Mononuclear cell (primary cell): ENCODE measurements around the gene MMP20. TPM values are rescaled to one million over a fixed set of nuclear protein-coding genes. Genes with fewer than 3 reads are reported as not detected.

Experiments used
- H3K27me3 ChIP-seq: 2 replicates; pipeline ENCODE4 v1.6.0; 2011; ENCODE audit warnings: low read length, control low read depth; ENCODE audit not compliant: insufficient read depth
- H3K4me1 ChIP-seq: 2 replicates; pipeline ENCODE4 v1.5.1; 2011; ENCODE audit warnings: mild to moderate bottlenecking, low read length, control low read depth; ENCODE audit not compliant: insufficient read depth
- H3K4me3 ChIP-seq: 2 replicates; pipeline ENCODE4 v1.5.1; 2011; ENCODE audit warnings: mild to moderate bottlenecking, low read length, moderate library complexity
- H3K9me3 ChIP-seq: 2 replicates; pipeline ENCODE4 v1.5.1; 2011; ENCODE audit warnings: low read depth, mild to moderate bottlenecking, control low read depth, low read length
- total RNA-seq: library from RNA; depleted of rRNA; stranded (reverse); fragments of >200 nt; gene quantifications from one replicate; pipeline ENCODE4 v1.2.3, GENCODE V29; 2012

Gene MMP20
- total RNA-seq, 1 donor, result 0.10 TPM

DNA sequence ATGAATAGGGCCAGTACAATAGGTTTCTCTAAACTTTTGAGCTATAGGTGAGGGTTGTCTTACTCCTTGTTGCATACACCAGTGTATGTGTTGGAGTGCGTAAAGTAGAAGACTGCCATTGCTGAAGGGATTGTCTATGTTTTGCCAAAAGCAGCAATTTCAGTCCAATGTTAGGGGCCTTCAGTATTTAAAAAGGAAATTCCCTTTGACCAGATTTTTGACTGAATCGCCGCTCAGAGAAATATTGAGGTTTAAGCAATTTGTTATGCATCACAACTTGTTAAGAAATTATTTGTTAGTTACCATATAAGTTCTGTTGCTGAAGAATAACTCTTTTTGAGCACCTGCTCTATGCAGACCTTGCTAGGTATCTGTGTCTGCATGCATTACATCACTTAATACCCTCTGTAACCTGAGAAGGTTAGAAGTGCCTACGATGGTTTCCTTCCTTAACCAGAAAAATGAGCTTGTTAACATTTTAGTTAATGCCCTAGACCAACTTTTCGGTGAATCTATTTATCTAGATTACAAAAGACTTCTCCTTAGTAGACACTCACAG is 33.9 kb downstream of the MMP20 start:
- Histone ChIP-seq H3K4me1 (no peaks in the 10 kb centered on the region), H3K9me3 (peaks cover 6% of the 10 kb centered on the region), H3K4me3 (no peak overlapping the region), H3K27me3 (no peaks in the 10 kb centered on the region)

DNA sequence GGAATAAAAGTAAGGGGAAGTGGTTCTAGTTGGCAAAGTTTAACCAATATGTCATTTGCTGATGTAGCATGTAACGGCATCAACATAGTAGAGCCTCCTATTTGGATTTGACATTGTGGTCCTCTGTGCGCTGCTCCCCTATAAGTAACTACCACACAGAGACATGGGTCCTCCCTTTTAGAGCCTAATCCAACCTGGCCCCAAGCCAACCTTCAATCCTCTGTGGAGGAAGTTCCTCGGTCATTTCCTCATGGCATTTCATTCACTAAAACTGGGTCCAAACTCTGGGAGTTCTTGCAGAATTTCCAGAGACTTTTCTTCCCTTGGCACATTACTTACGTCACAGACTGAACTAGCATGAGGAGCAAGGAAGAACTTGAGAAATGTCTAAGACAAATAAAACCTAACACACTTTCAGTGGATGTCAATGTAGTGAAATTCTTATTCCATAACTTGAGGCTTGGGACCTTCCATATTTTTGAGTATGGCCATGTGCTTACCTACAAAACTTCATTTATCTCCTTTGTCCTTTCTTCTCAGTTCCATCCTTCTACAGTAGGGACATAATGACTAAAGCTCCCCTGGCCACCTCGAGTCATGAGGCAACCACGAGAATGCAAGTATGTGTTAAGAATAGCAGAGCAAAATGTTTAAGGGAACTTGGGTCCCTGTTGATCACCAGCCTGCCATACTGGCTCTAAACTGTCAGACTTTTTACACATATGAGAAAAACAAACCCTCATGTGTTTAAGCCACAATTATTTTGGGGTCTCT is 34.7 kb downstream of the MMP20 start:
- no peak overlapping the region for H3K4me3 ChIP-seq
- peaks cover 6% of the 10 kb centered on the region for H3K9me3 ChIP-seq
- no peaks in the 10 kb centered on the region for H3K27me3 ChIP-seq
- H3K4me1 ChIP-seq, result no peaks in the 10 kb centered on the region

DNA sequence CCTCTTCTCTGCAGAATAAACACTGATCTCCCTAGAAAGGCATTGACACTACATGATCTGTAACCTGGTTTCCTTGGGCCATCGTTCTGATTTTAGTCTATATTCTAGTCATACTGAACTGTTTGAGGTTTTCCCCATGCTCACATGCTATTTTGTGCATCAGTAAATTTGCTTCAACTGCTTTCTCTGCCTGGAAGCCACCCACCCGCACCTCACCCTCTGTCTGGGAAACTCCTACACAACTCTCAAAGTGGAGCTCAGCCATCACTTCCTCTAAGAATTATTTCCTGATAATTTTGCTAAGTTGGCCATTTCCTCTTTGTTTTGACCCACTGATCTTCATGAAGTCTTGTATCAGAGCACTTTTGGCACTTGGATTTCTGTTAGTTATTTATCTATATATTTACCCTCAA is 36.1 kb downstream of the MMP20 start:
- Histone ChIP-seq H3K9me3 (peaks cover 6% of the 10 kb centered on the region), H3K4me1 (no peaks in the 10 kb centered on the region), H3K27me3 (no peaks in the 10 kb centered on the region), H3K4me3 (no peak overlapping the region)

DNA sequence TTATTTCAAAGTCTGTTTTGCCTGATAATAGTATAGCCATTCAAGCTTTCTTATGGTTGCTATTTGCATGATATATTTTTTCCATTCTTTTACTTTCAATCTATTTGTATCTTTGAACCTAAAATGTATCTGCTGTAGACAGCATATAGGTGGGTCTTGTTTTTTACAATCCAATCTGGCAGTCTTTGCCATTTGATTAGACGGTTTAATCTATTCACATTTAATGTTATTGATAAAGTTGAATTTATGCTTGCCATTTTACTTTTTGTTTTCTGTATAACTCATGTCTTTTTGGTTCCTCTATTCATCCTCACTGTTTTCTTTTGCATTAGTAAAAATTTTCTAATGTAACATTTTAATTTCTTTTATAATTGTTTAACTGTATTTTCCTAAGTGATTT is 37.4 kb downstream of the MMP20 start:
- Histone ChIP-seq H3K4me3 (no peak overlapping the region), H3K4me1 (no peaks in the 10 kb centered on the region), H3K27me3 (no peaks in the 10 kb centered on the region), H3K9me3 (peaks cover 6% of the 10 kb centered on the region)

DNA sequence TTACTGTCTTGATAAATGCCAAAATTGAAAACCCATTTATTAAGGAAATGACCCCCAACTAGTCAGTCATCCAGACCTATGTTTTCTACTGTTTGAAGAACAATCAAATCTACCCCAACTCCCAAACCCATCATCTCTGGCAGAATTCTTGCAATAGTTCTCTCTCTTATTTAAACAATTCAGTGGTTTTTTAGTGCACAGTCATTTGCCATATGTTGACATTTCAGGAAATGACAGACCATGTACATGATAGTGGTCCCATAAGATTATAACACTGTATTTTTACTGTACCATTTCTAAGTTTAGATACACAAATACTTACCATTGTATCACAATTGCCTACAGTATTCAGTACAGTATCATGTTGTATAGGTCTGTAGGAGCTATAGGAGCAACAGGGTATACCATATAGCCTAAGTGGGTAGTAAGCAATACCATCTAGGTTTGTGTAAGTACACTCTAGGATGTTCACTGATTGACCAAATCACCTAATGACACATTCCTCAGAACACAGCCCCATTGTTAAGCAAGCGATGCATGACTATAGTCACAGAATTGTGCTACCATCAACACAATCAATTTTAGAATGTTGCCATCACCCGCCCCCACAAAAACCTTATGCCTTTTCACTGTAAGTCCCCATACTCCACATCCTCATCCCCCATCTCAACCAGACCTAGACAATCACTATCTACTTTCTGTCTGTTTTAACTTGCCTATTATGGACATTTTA is 41.8 kb downstream of the MMP20 start:
- H3K27me3 ChIP-seq, result no peaks in the 10 kb centered on the region
- peaks cover 5% of the 10 kb centered on the region for H3K4me1 ChIP-seq
- peaks cover 6% of the 10 kb centered on the region for H3K9me3 ChIP-seq
- no peak overlapping the region for H3K4me3 ChIP-seq

DNA sequence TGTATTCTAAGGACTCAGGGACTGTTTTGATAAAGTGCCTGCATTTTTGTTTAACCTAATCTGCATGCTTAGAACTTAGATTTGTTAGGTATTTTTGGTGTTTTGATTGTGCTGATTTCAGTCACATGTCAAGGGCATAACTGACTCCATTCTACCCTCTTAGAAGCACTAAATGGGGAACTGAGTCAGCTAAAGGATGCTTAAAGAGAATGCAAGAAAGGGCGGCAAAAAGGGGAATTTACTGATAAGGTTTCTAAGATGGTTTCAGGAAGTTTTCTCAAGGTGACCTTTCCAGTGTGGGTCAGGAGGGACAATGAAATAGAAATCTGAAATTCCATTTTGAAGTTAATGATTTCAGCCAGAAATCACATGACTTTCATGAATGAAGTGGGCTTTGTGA is 43.0 kb downstream of the MMP20 start:
- no peaks in the 10 kb centered on the region for H3K27me3 ChIP-seq
- H3K4me1 ChIP-seq, result peaks cover 16% of the 10 kb centered on the region
- no peaks in the 10 kb centered on the region for H3K9me3 ChIP-seq
- no peak overlapping the region for H3K4me3 ChIP-seq

DNA sequence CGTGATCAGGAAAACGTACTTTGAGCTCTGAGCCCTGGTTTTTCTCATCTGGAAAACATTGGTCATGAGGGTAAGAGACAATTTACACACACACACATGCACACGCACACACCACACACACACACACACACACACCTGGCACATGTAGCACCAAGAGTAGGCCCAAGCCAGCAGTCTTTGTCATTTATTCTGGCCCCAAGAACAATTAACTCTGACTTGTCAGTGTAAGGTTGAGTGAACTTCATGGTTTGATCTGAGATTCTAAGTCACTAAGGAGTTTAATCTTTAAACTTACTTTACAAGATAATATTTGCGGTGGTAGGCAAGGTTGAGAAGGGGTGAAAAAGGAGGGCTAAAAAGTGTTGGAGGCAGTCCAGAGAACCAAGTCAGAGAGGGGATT is 44.1 kb downstream of the MMP20 start:
- H3K4me1 ChIP-seq, result peaks cover 21% of the 10 kb centered on the region
- no peak overlapping the region for H3K4me3 ChIP-seq
- no peaks in the 10 kb centered on the region for H3K9me3 ChIP-seq
- no peaks in the 10 kb centered on the region for H3K27me3 ChIP-seq

DNA sequence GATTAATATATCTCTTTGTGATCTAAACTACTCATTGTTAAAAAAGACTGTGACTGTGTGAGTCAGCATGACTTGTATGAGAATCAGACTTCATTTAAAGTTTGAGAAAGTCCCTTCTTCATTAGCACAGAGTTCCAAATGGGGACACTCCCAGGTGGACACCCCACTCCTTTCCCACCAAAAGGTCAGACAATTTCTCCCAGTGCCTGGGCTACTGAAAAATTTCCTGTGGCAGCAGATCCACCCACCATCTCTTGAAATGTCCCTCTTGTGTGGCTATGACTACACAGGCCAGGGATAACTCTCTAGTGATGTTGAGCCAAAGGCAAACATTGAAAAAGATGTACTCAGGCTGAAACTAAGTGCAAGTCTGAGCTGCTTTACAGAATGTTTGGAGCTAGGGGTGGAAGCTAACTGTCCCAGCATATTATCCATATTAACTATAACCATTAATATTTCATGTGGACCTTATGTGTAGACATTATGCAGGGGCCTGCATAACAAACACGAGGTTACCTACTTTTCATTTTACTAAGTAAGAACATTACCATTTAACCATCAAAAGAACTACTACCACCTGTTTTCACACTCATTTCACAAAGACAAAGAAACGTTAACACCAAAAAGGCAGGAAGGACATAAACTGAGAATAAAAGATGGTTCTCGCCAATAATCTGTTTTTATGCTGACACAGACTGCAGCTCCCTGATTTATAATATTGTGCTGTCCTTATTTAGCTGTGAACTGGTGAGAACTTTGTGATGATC is 44.8 kb downstream of the MMP20 start:
- Histone ChIP-seq H3K9me3 (no peaks in the 10 kb centered on the region), H3K4me3 (no peak overlapping the region), H3K27me3 (no peaks in the 10 kb centered on the region), H3K4me1 (peaks cover 21% of the 10 kb centered on the region)

DNA sequence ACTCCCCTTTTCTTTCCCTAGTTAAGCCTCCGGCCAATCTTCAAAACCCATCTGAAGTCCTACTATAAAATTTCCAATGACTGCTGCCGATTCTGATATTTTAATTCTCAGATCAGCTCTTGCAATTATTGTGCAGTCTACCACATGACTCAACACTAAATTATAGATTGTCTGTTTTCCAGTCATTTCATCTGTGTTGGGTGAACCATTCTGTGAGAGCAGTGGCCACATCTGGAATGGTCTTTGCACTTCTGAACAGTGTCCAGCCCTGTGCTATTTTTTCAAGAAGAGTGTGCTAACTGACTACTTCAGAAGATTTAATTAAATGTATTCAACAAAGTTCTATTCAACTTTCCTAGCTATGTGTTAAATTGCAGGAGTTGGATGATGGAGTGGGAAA is 47.4 kb downstream of the MMP20 start:
- Histone ChIP-seq H3K4me1 (peaks cover 21% of the 10 kb centered on the region), H3K27me3 (no peaks in the 10 kb centered on the region), H3K4me3 (no peak overlapping the region), H3K9me3 (no peaks in the 10 kb centered on the region)

DNA sequence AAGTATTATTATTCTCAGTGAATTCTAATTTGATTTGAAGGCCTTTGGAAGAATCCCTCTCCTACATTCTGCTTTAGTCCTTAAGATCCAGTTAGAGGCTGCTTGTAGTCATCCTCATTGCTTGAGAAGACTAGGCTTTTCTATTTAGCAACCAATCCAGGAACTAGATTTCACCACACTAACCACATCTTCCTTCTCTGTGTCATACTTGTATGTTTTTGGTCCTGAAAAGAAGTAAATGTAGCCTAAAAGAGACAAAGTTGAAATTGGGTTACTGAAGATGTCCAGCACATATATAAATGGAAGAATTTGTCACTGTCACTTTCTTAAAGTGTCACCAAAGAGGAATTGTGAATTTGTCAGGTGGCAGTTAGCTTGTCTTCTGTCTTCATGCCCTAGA is 48.0 kb downstream of the MMP20 start:
- H3K4me3 ChIP-seq, result no peak overlapping the region
- H3K9me3 ChIP-seq, result no peaks in the 10 kb centered on the region
- H3K4me1 ChIP-seq, result peaks cover 18% of the 10 kb centered on the region
- no peaks in the 10 kb centered on the region for H3K27me3 ChIP-seq

DNA sequence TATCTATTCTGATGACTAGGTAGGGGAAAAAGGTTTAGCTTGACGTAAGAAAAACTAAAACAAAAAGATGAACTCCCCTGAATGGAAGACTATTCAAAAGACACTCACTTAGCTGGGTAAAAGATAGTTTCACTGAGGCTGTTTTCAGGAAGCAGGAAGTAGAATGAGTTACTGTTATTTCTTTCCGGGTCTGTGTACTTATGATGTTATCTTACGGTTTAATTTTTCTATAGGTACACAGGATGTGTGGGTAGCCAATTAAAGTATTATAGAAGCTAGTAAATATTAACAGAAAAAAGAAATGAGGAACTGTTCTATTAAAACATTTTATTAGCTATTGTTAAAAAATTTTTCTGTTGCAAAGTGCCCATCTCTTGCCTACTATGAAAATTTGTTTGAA is 48.8 kb downstream of the MMP20 start:
- H3K27me3 ChIP-seq, result no peaks in the 10 kb centered on the region
- no peak overlapping the region for H3K4me3 ChIP-seq

DNA sequence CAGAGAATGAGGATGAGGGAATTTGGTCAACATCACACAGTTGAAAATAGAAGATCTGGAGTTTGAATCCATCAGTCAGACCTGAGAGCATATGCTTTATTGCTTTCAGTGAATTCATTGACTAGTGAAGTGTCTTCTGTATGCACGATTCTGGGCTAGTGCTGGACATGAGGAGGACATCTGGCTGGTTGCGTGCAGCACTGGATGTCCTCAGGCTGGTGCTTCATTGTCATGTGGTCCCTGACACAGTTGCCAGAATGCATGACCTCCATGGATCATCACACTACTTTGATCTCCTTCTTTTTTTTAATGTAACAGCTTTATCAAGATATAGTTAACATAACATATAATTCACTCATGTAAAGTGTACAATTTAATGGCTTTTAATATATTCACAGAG is 50.1 kb downstream of the MMP20 start:
- H3K4me1 ChIP-seq, result peaks cover 16% of the 10 kb centered on the region
- no peaks in the 10 kb centered on the region for H3K9me3 ChIP-seq
- H3K27me3 ChIP-seq, result no peaks in the 10 kb centered on the region
- no peak overlapping the region for H3K4me3 ChIP-seq

More for the DNA sequence above, 48.8 kb downstream of the MMP20 start:
- H3K9me3 ChIP-seq, result no peaks in the 10 kb centered on the region
- peaks cover 16% of the 10 kb centered on the region for H3K4me1 ChIP-seq

DNA sequence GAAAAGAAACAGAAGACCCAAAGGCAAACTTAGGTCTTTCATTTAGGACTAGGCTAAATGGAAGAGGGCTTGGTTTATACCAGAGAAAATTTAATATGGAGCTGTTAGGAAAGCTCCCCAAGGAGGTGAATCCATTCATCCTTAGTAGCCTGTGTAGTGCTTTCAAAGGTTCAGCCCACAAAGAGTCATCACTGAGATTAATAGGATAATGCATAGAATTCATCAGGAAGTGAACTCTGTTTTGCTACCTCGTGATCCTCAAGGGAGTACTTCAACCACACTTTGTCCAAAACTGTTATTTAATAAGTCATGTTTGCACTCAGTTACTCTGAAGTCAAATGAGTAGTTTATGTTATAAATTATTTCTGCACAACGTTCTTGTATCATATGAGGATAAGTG is 51.3 kb downstream of the MMP20 start:
- H3K27me3 ChIP-seq, result no peaks in the 10 kb centered on the region
- no peaks in the 10 kb centered on the region for H3K9me3 ChIP-seq
- no peak overlapping the region for H3K4me3 ChIP-seq
- H3K4me1 ChIP-seq, result peaks cover 16% of the 10 kb centered on the region

DNA sequence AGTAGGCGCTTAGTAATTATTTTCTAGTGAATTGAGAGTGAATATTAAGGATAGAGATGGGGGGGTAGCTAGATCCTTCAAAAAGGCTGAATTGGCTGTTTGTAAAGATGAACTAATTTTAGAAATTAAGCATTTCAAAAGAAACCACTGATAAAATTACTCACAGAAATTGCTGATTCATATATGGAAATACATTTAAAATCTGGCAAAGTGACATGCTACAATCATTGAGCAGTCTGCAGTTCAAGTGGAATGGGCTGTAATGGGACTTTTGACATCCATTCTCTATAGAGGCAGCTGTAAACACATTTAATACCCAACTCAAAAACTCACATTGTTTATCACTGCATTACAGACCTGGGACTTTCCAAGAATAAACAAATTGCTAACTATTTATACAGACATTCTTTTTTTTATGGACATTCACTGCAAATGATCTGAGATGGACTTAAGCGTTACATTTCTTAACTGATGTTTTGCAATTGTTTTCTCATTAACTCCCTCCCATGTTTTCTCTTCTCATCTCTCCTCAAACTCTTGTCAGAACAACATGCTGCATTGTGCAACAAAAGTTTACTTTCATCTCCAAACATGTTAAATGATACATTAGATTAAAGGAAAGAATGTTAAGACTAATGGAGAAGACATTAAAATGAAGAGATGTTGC is 52.4 kb downstream of the MMP20 start:
- H3K4me3 ChIP-seq, result no peak overlapping the region
- no peaks in the 10 kb centered on the region for H3K27me3 ChIP-seq
- peaks cover 10% of the 10 kb centered on the region for H3K4me1 ChIP-seq
- no peaks in the 10 kb centered on the region for H3K9me3 ChIP-seq
